Endothelial cell of umbilical vein (primary cell): ENCODE data around the gene RBMS1.

Experiments
- EZH2 ChIP-seq: IDR thresholded peaks from 2 replicates; pipeline ENCODE4 v1.6.1; 2012; ENCODE audit warnings: borderline replicate concordance, low read depth, mild to moderate bottlenecking, moderate library complexity, low read length, inconsistent platforms; ENCODE audit not compliant: severe bottlenecking
- MYC ChIP-seq: IDR thresholded peaks from one replicate; pipeline ENCODE4 v1.6.1; 2011; ENCODE audit warnings: mild to moderate bottlenecking, low read depth, low read length
- POLR2A ChIP-seq: IDR thresholded peaks from 2 replicates; pipeline ENCODE4 v1.6.1; 2012; ENCODE audit warnings: low read depth, mild to moderate bottlenecking, control low read depth, low read length
- POLR2AphosphoS5 ChIP-seq: IDR thresholded peaks from 2 replicates; pipeline ENCODE4 v1.6.1; 2012; ENCODE audit warnings: low read depth, mild to moderate bottlenecking, control low read depth, low read length, moderate library complexity; ENCODE audit not compliant: insufficient read depth
- TF ChIP-seq, protein P1 (sequence below), 2 donors: IDR thresholded peaks; 1 replicate in 1 of 2; 2 replicates in 1 of 2; pipeline ENCODE4 v1.5.1; 2011; ENCODE audit warnings: low read length in 2 of 2, mild to moderate bottlenecking in 2 of 2, moderate library complexity in 2 of 2, control low read depth in 1 of 2, inconsistent platforms in 1 of 2, low read depth in 1 of 2; ENCODE audit not compliant: insufficient read depth in 1 of 2; ENCODE audit errors: extremely low read depth in 1 of 2
- TF ChIP-seq, protein P2 (sequence below): IDR thresholded peaks from 2 replicates; pipeline ENCODE4 v1.6.1; 2011; ENCODE audit not compliant: insufficient read depth, insufficient read length

DNA sequence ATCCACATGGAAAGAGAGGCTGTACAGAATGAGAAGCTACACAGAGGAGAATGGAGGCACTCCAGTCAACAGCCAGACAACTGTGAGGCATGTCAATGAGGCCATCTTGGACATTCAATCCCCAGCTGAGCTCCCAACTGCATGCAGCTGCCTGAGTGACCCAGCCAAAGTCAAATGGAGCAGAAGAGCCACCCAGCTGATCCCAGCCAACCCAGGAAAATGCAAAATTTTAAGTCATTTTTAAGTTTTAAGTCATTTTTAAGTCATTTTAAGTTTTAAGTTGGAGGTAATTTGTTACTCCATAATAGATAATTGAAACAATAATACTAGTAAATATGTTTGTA is 63.6 kb downstream of the RBMS1 start:
- TF ChIP-seq, protein P1, sequence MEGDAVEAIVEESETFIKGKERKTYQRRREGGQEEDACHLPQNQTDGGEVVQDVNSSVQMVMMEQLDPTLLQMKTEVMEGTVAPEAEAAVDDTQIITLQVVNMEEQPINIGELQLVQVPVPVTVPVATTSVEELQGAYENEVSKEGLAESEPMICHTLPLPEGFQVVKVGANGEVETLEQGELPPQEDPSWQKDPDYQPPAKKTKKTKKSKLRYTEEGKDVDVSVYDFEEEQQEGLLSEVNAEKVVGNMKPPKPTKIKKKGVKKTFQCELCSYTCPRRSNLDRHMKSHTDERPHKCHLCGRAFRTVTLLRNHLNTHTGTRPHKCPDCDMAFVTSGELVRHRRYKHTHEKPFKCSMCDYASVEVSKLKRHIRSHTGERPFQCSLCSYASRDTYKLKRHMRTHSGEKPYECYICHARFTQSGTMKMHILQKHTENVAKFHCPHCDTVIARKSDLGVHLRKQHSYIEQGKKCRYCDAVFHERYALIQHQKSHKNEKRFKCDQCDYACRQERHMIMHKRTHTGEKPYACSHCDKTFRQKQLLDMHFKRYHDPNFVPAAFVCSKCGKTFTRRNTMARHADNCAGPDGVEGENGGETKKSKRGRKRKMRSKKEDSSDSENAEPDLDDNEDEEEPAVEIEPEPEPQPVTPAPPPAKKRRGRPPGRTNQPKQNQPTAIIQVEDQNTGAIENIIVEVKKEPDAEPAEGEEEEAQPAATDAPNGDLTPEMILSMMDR (IDR thresholded peaks at IDR 0.05; ENCODE audit: extremely low read depth in 1 of 2, insufficient read depth in 1 of 2, low read depth in 1 of 2, low read length in 2 of 2): no peak
- no peak for TF ChIP-seq POLR2AphosphoS5
- no peak for TF ChIP-seq POLR2A
- no peak for TF ChIP-seq EZH2
- TF ChIP-seq, protein P2, sequence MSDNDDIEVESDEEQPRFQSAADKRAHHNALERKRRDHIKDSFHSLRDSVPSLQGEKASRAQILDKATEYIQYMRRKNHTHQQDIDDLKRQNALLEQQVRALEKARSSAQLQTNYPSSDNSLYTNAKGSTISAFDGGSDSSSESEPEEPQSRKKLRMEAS: no peak
- TF ChIP-seq MYC: no peak
